Stimulated activated CD4-positive, alpha-beta T cell treated with anti-CD3 and anti-CD28 coated beads, Interleukin-2, amount 100 ng/mL, for 48 hours (primary cell): ENCODE measurements around the gene ATXN7L3.
"Not testable (repeated sequence)": the region's sequence is repeated elsewhere in the genome, so short reads cannot be mapped to it uniquely, and the experiment has no call there.

Experiments used
- DNase-seq, 2 donors: peaks; one replicate each; pipeline ENCODE4 v3.0.0-alpha.2; 2020

ATXN7L3 gene

GRCh38 chr17:44171931-44172455, 27.7 kb downstream of the ATXN7L3 start:
- no peak for DNase-seq

DNA sequence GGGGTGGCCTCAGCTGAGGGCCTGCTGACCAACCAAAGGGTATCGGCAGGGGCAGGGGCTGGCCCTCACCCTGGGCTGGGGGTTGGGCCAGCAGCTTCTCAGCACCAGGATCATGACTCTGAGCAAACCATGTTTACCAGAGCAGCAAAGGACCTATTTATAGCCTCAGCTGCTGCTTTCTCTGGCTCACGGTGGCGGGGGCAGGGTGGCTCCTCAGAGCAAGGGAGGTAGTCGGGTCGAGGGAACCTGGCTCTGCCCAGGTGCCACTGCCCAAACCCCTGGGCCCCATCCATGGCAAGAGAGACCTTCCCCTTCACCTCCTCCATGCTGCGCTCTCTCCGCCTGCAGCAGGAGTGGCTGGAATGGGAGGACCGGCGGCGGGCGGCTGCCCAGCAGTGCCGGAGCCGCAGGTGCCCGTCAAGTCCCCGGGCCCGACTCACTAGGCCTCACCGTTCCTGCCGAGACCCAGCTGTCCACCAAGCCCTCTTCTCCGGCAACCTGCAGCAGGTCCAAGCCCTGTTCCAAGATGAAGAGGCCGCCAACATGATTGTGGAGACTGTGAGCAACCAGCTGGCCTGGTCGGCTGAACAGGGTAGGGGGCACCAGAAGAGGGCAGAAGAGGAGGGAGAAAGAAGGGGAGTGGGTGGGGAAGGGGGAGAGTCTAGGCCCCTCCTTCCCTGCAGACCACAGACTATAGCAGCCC, 29.0 kb downstream of the ATXN7L3 start, which contains the start of gene ASB16:
ASB16 (plus strand) TSS at position 206 of the 703 bp plus-strand sequence; CDS start at position 292, 86 bp downstream.
- no peak for DNase-seq

DNA sequence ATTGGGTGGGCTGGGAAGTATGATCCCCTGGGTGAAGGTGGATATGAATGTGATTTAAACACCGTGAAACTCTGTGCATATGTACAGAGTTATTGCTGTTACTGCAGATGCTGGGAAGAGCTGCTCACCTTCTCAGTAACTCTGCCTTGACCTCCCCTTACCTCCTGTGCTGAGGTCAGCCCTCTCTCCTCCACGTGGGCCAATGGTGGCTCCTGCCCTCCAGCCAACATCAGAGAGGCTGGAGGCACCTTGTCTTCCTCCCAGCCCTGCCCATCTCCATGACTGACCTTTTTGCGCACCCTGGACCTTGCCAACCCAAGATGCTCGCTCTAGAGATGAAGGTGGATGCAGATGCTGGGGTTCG, 29.6 kb downstream of the ATXN7L3 start:
- no peak for DNase-seq

GRCh38 chr17:44167181-44167861, 32.4 kb downstream of the ATXN7L3 start:
- DNase-seq, result no peak

- DNase-seq, result no peak
Measured at GRCh38 chr17:44164476-44164875, 35.2 kb downstream of the ATXN7L3 start.

DNA sequence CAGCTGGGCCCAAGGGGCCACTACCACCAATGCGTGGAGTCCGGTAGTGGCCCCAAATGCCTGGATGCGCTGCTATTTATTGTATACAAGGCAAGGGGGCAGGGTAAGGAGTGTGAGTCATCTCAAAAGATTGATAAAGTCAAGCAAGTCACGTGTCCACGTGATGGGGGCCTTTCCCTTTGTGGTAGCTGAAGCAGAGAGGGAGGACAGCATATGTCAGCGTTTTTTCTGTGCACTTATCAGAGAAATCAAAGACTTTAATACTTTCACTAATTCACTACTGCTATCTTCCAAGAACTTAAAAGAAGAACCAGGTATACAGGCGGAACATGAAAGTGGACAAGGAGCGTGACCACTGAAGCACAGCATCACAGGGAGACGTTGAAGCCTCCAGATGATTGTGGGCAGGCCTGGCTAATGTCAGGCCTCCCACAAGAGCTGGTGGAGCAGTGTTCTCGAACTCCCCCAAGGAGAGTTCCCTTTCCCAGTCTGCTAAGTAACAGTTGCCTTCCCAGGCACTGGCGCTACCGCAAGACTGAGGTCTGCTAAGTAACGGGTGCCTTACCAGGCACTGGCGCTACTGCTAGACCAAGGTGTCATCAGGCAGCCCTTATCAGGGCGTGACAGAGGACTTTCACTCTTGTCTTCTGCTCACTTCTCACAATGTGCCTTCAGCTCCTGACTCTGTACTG, 40.0 kb downstream of the ATXN7L3 start:
- DNase-seq, result no peak

GRCh38 chr17:44155488-44155887, 44.2 kb downstream of the ATXN7L3 start:
- DNase-seq, result no peak

DNA sequence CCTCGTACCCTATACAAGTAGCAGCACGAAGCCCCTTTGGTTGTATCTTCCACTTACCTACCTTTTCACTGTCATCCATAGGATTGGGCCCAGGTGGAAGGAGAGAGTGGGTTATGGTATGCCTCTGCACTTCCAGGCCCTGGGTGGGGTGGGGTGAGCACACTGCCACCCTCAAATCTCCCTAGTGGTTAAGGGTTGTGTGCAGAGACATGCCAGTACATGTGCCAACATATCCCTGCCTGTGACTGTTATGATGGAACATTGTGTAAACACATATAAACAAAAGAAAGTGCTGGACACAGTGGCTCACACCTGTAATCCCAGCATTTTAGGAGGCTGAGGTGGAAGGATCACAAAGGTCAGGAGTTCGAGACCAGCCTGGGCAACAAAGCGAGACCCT, 46.8 kb downstream of the ATXN7L3 start:
- no peak for DNase-seq

- no peak for DNase-seq
Measured at GRCh38 chr17:44149750-44150329, 49.8 kb downstream of the ATXN7L3 start.

GRCh38 chr17:44149066-44149465, 50.6 kb downstream of the ATXN7L3 start:
- DNase-seq, result not testable (repeated sequence)

- no peak for DNase-seq
Measured at GRCh38 chr17:44147812-44148211, 51.9 kb downstream of the ATXN7L3 start.

DNA sequence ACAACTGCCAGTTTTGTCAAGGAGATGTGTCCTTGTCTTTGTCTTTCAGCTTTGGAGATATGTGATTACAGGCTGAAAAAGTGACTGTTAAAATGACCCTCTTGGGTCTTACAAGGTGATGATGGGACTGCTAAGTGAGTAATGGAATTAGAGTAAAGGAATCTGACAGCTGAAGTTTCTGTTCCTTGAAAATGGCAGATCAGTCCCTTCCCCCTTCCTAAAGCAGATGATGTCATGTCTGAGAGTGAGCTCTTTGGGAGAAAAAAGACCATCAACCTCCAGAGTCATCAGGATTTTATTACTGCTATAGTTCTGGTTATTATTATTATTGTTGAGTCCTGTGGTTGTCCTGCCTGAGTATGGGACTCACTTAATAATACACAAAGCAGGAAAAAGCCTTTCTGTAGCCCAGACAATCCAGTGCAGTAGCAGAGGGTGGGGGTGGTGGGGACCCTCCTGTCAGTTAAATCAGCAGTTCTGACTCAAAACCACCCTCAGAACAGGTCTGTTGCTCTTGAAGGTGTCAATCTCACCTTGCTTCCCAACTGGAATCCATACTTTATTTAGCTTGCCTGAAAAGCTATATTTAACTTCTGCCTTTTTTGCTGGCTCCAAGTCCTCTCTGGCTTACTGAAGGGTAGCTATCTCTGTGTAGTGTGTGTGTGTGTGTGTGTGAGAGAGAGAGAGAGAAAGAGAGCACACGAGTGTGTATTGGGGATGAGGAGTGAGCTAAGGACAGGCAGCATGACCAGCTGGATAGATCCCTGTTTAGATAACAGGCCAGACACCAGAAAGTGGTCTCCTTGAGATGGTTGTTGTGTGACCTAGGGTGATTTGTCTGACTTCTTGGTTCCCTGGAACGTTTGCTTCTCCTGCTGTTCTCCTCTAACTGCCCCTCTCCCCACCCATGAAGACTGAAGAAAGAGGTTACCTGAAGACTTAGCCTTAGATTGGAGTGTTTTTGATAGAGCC, 53.0 kb downstream of the ATXN7L3 start:
- no peak for DNase-seq

GRCh38 chr17:44144966-44145739, 54.5 kb downstream of the ATXN7L3 start:
- no peak for DNase-seq

DNA sequence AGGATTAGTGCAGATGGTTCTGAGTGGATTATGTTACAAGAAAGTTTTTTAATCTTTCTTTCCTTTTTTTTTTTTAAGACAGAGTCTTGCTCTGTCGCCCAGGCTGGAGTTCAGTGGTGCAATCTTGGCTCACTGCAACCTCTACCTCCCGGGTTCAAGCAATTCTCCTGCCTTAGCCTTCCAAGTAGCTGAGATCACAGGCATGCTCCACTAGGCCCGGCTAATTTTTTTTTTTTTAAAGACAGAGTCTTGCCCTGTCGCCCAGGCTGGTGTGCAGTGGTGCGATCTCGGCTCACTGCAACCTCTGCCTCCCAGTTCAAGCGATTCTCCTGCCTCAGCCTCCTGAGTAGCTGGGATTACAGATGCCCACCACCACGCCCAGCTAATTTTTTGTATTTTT, 55.8 kb downstream of the ATXN7L3 start:
- not testable (repeated sequence) for DNase-seq
